Tibial nerve (tissue), 4 donors: ENCODE data around the gene EN2. TPM values are rescaled to one million over a fixed set of nuclear protein-coding genes. Genes with fewer than 3 reads are reported as not detected.

ENCODE experiments used
- DNase-seq, 2 donors: peaks; one replicate each; pipeline ENCODE4 v3.0.0-alpha.2; 2019; ENCODE audit warnings: low spot score in 2 of 2
- H3K27ac ChIP-seq, 4 donors: fragments of 200-600 bp; sonication (generic) in 3 of 4; one replicate each; pipeline ENCODE4 v1.5.1; 2017 to 2019; ENCODE audit warnings: mild to moderate bottlenecking in 1 of 4
- H3K27me3 ChIP-seq, 2 donors: fragments of 200-600 bp; sonication (generic) in 1 of 2; one replicate each; pipeline versions ENCODE4 v1.5.1 to v1.6.0; 2017 to 2019
- H3K36me3 ChIP-seq, 3 donors: fragments of 200-600 bp; sonication (generic); one replicate each; pipeline ENCODE4 v1.5.1; 2018 to 2019
- H3K4me1 ChIP-seq, 4 donors: fragments of 200-600 bp; sonication (generic) in 3 of 4; one replicate each; pipeline ENCODE4 v1.5.1; 2017 to 2019
- H3K4me3 ChIP-seq, 4 donors: fragments of 200-600 bp; sonication (generic) in 3 of 4; one replicate each; pipeline ENCODE4 v1.5.1; 2017 to 2019; ENCODE audit warnings: mild to moderate bottlenecking in 1 of 4, moderate library complexity in 1 of 4
- H3K9me3 ChIP-seq, 4 donors: fragments of 200-600 bp; sonication (generic) in 3 of 4; one replicate each; pipeline ENCODE4 v1.5.1; 2017 to 2019
- EP300 ChIP-seq, 2 donors: sonication (generic); formaldehyde crosslinking; IDR thresholded peaks; one replicate each; pipeline ENCODE4 v1.6.1; 2017; ENCODE audit warnings: antibody characterized with exemption in 2 of 2, mild to moderate bottlenecking in 1 of 2
- POLR2A ChIP-seq, 2 donors: fragments of 450-650 bp; IDR thresholded peaks; one replicate each; pipeline ENCODE4 v1.6.1; 2017; ENCODE audit warnings: antibody characterized with exemption in 2 of 2, mild to moderate bottlenecking in 2 of 2, moderate library complexity in 2 of 2
- WGBS, 2 donors: methylation state at CpG; one replicate each; pipeline ENCODE4 v1.1.5; 2018; 5-methylcytosine and 5-hydroxymethylcytosine counted together
- total RNA-seq, 4 donors: library from RNA; depleted of rRNA; stranded (reverse); fragments of >200 nt; gene quantifications; one replicate each; pipeline ENCODE4 v1.1.0, GENCODE V29; 2016
- TF ChIP-seq, protein P1 (sequence below), 5 experiments: fragments of 200-600 bp in 3 of 5; fragments of 450-650 bp in 2 of 5; sonication (generic) in 3 of 5; IDR thresholded peaks; one replicate each; pipeline ENCODE4 v1.5.1; 2016 to 2019; ENCODE audit warnings: antibody characterized with exemption in 5 of 5, mild to moderate bottlenecking in 3 of 5, moderate library complexity in 2 of 5

The EN2 gene
- total RNA-seq, 4 donors from 2014 or later: under 0.01 to 0.98 TPM; not detected in 2

- no peak for TF ChIP-seq EP300 (IDR thresholded peaks at IDR 0.05)
- Histone ChIP-seq H3K27me3 (peaks cover 2 to 73% of the 10 kb centered on the region in 2 donors), H3K27ac (no peak overlapping the region), H3K4me3 (no peak overlapping the region), H3K4me1 (peaks cover 0 to 32% (median 2%) of the 10 kb centered on the region in 4 donors), H3K36me3 (no peaks in the 10 kb centered on the region), H3K9me3 (no peaks in the 10 kb centered on the region)
- WGBS, 2 donors: 61 to 68% methylated on average over 2 of the region's 2 CpGs
- DNase-seq: no peak
Observed at GRCh38 chr7:155447603-155448002, 10.3 kb upstream of the EN2 start.

DNA sequence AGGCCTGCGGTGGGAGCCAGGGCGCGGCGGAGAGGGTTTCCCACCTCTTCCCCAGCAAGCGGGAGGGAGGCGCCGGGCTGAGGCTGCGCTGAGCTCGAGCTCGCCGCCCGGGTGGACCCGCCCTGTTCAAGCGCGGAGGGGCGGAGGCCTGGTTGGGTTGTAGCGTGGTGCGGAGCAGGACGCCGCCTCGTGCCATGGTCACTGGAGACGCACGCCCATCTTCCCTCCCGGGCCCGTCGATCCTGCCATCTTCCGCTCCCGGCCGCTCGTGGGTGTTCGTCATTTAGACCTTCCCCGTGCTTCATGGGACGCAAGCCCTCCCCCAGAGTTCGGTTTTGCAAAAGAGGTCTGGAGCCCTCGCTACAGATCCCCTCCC, 9.3 kb upstream of the EN2 start:
- 1 to 3% methylated on average over 15 to 35 of the region's 35 CpGs for WGBS, 2 donors
- Histone ChIP-seq H3K36me3 (no peaks in the 10 kb centered on the region), H3K27ac (no peak overlapping the region), H3K4me3 (no peak overlapping the region), H3K4me1 (peaks cover 0 to 37% (median 2%) of the 10 kb centered on the region in 4 donors), H3K9me3 (no peaks in the 10 kb centered on the region), H3K27me3 (peaks cover 2 to 77% of the 10 kb centered on the region in 2 donors)
- DNase-seq: no peak
- TF ChIP-seq EP300 (IDR thresholded peaks at IDR 0.05): no peak
- TF ChIP-seq, protein P1, sequence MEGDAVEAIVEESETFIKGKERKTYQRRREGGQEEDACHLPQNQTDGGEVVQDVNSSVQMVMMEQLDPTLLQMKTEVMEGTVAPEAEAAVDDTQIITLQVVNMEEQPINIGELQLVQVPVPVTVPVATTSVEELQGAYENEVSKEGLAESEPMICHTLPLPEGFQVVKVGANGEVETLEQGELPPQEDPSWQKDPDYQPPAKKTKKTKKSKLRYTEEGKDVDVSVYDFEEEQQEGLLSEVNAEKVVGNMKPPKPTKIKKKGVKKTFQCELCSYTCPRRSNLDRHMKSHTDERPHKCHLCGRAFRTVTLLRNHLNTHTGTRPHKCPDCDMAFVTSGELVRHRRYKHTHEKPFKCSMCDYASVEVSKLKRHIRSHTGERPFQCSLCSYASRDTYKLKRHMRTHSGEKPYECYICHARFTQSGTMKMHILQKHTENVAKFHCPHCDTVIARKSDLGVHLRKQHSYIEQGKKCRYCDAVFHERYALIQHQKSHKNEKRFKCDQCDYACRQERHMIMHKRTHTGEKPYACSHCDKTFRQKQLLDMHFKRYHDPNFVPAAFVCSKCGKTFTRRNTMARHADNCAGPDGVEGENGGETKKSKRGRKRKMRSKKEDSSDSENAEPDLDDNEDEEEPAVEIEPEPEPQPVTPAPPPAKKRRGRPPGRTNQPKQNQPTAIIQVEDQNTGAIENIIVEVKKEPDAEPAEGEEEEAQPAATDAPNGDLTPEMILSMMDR (IDR thresholded peaks at IDR 0.05): no peak
- TF ChIP-seq POLR2A (IDR thresholded peaks at IDR 0.05): no peak

- no peak overlapping the region for H3K4me3 ChIP-seq
- H3K36me3 ChIP-seq: no peaks in the 10 kb centered on the region
- peaks cover 2 to 83% of the 10 kb centered on the region in 2 donors for H3K27me3 ChIP-seq
- no peak for TF ChIP-seq EP300 (IDR thresholded peaks at IDR 0.05)
- 6 to 8% methylated on average over 24 to 48 of the region's 69 CpGs for WGBS, 2 donors
- DNase-seq: no peak
- peaks cover 0 to 43% (median 5%) of the 10 kb centered on the region in 4 donors for H3K4me1 ChIP-seq
- H3K9me3 ChIP-seq: no peaks in the 10 kb centered on the region
- H3K27ac ChIP-seq: no peak overlapping the region
Observed at GRCh38 chr7:155449008-155449868, 8.7 kb upstream of the EN2 start.

DNA sequence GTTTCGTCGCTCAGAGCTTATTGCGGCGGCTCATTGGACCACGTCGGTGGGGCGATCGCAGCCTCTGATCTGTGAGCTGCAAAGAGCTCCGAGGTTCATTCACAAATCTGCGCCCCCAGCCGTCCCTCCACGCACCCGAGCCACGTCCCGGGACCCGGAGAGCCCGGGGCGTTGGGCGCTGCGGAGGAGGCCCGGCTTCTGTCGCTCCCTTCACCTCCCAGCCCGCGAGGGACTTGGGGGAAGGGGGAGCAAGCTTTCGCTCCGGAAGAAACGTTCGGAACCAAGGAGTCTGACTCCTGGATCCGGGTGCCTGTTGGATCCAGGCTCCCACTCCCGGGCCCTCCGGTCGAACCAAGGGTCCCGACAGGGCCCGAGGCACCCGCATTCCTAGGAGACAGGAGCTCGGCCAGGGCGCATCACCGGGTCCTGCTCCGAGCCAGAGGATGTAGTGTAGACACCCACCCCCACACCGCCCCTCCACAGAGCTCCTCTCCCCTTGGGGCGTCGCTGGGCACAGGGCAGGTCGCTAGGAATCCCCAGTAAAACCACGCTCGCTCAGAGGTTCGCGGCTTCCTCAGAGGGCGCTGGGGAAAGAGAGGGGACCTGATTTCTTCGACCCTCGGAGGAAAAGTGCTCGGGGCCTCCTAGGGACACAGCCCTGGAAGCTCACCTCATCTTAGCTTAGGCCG, 7.9 kb upstream of the EN2 start:
- no peaks in the 10 kb centered on the region for H3K36me3 ChIP-seq
- WGBS, 2 donors: 3% methylated on average over 34 to 45 of the region's 52 CpGs
- TF ChIP-seq EP300 (IDR thresholded peaks at IDR 0.05): no peak
- peaks cover 0 to 51% (median 8%) of the 10 kb centered on the region in 4 donors for H3K4me1 ChIP-seq
- peaks cover 2 to 91% of the 10 kb centered on the region in 2 donors for H3K27me3 ChIP-seq
- no peak overlapping the region for H3K4me3 ChIP-seq
- H3K9me3 ChIP-seq: no peaks in the 10 kb centered on the region
- no peak for DNase-seq
- no peak overlapping the region for H3K27ac ChIP-seq

GRCh38 chr7:155450558-155450969, 7.4 kb upstream of the EN2 start:
- 2 to 3% methylated on average over 20 to 24 of the region's 24 CpGs for WGBS, 2 donors
- TF ChIP-seq POLR2A (IDR thresholded peaks at IDR 0.05): no peak
- no peak for TF ChIP-seq EP300 (IDR thresholded peaks at IDR 0.05)
- TF ChIP-seq, protein P1 (IDR thresholded peaks at IDR 0.05): no peak
- Histone ChIP-seq H3K4me3 (no peak overlapping the region), H3K9me3 (no peaks in the 10 kb centered on the region), H3K27me3 (peaks cover 2 to 97% of the 10 kb centered on the region in 2 donors), H3K36me3 (no peaks in the 10 kb centered on the region), H3K4me1 (peaks cover 0 to 51% (median 8%) of the 10 kb centered on the region in 4 donors), H3K27ac (no peak overlapping the region)
- no peak for DNase-seq

DNA sequence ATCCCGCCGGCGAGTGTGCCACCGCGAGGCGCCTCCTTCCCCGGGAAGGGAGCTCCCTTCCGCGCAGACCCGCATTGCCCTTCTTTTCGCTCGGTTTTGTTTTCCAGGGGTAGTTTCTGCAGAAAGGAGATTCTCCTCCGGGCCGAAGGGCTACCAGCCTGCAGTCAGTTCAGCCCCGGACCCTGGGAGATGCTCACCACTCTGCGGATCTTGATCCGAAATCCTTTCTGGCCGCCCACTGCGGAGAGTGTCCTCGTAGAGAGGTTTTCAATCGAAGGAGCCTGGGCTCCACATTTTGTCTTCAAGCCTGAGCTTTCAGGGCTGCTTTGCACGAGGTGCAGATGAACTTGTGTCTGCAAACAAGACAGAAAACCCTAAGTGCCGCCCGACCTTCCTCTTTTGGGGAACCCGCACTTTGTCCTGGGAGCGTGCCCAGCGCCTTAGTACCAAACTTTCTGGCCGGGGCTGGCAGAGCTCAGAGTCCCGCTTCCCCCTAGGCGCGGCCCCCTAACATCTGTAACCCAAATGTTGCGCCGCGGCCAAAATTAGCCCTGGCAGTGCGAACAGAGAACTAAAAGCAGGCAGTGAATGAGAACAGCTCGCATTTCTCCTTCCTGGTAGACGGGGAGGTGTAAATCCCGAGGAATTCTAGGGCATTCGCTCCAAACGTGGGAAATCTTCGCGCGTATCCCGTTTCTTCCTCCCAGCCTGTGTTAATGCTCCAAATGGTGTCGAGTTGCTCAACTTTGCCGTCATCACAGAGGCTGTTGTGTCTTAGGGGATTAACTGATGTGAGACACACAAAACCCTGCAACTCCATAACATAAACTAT, 6.7 kb upstream of the EN2 start:
- WGBS, 2 donors: 2% methylated on average over 39 to 42 of the region's 46 CpGs
- DNase-seq: no peak
- Histone ChIP-seq H3K4me3 (no peak overlapping the region), H3K27me3 (peaks cover 2 to 98% of the 10 kb centered on the region in 2 donors), H3K4me1 (peaks cover 0 to 53% (median 8%) of the 10 kb centered on the region in 4 donors), H3K27ac (no peak overlapping the region), H3K9me3 (no peaks in the 10 kb centered on the region), H3K36me3 (no peaks in the 10 kb centered on the region)
- TF ChIP-seq EP300 (IDR thresholded peaks at IDR 0.05) (no peak), POLR2A (IDR thresholded peaks at IDR 0.05) (no peak)
- TF ChIP-seq, protein P1 (IDR thresholded peaks at IDR 0.05): no peak
